Large intestine (tissue), 3 donors: ENCODE data around the gene ANKRD44. TPM values are rescaled to one million over a fixed set of nuclear protein-coding genes. Genes with fewer than 3 reads are reported as not detected.
"Not testable (repeated sequence)": the region's sequence is repeated elsewhere in the genome, so short reads cannot be mapped to it uniquely, and the experiment has no call there.

ENCODE experiments used
- DNase-seq, 2 donors: peaks; one replicate each; pipeline versions ENCODE4 v3.0.0 to v3.0.0-alpha.2; 2013
- H3K27ac ChIP-seq: one replicate; pipeline ENCODE4 v1.5.1; 2013; ENCODE audit warnings: low read length
- H3K27me3 ChIP-seq: 2 replicates; pipeline ENCODE4 v1.6.1; 2013; ENCODE audit warnings: low read length; ENCODE audit not compliant: control insufficient read depth, insufficient read depth
- H3K36me3 ChIP-seq: 2 replicates; pipeline ENCODE4 v1.6.1; 2013; ENCODE audit warnings: low read length; ENCODE audit not compliant: control insufficient read depth, insufficient read depth
- H3K4me1 ChIP-seq: one replicate; pipeline ENCODE4 v1.6.1; 2013; ENCODE audit warnings: low read length; ENCODE audit not compliant: control insufficient read depth, insufficient read depth
- H3K4me3 ChIP-seq: one replicate; pipeline ENCODE4 v1.5.1; 2013; ENCODE audit warnings: low read length
- H3K9me3 ChIP-seq: one replicate; pipeline ENCODE4 v1.6.1; 2013; ENCODE audit warnings: mild to moderate bottlenecking, low read depth, low read length, moderate library complexity; ENCODE audit not compliant: control insufficient read depth
- WGBS: methylation state at CpG from one replicate; pipeline ENCODE4 v1.1.5; 2013; ENCODE audit warnings: low lambda C conversion rate; ENCODE audit not compliant: insufficient coverage; 5-methylcytosine and 5-hydroxymethylcytosine counted together
- polyA plus RNA-seq: library from polyadenylated mRNA; unstranded; fragments of 120-200 nt; gene quantifications from one replicate; pipeline ENCODE4 v1.2.1, GENCODE V29; 2013

The ANKRD44 gene
- polyA plus RNA-seq, 1 donor, result 8.4 TPM

GRCh38 chr2:197293252-197294007 lies 17.1 kb downstream of the ANKRD44 start:
- DNase-seq, result no peak
- no peaks in the 10 kb centered on the region for H3K27me3 ChIP-seq
- no peaks in the 10 kb centered on the region for H3K4me1 ChIP-seq
- WGBS, result no CpG with 5 or more reads among the region's 5 CpGs
- H3K27ac ChIP-seq, result no peak overlapping the region
- no peaks in the 10 kb centered on the region for H3K36me3 ChIP-seq
- no peak overlapping the region for H3K4me3 ChIP-seq
- H3K9me3 ChIP-seq, result peaks cover 7% of the 10 kb centered on the region

GRCh38 chr2:197292619-197293018 lies 18.0 kb downstream of the ANKRD44 start:
- H3K9me3 ChIP-seq, result no peaks in the 10 kb centered on the region
- no peak for DNase-seq
- H3K36me3 ChIP-seq, result no peaks in the 10 kb centered on the region
- H3K4me1 ChIP-seq, result no peaks in the 10 kb centered on the region
- no peak overlapping the region for H3K4me3 ChIP-seq
- no peak overlapping the region for H3K27ac ChIP-seq
- no peaks in the 10 kb centered on the region for H3K27me3 ChIP-seq
- WGBS, result no CpG with 5 or more reads among the region's 2 CpGs

GRCh38 chr2:197287596-197287932 lies 23.0 kb downstream of the ANKRD44 start:
- not testable (repeated sequence) for H3K4me1 ChIP-seq, H3K4me3 ChIP-seq, H3K36me3 ChIP-seq, DNase-seq, H3K9me3 ChIP-seq, H3K27ac ChIP-seq, H3K27me3 ChIP-seq
- WGBS, result no CpG with 5 or more reads among the region's 7 CpGs

GRCh38 chr2:197286805-197287595 lies 23.6 kb downstream of the ANKRD44 start:
- Histone ChIP-seq H3K9me3 (no peaks in the 10 kb centered on the region), H3K36me3 (no peaks in the 10 kb centered on the region), H3K27me3 (no peaks in the 10 kb centered on the region), H3K4me1 (no peaks in the 10 kb centered on the region), H3K27ac (no peak overlapping the region), H3K4me3 (no peak overlapping the region)
- WGBS, result no CpG with 5 or more reads among the region's 8 CpGs
- DNase-seq, result no peak

GRCh38 chr2:197285361-197285760 lies 25.2 kb downstream of the ANKRD44 start:
- WGBS, result 100% methylated on average over 1 of the region's 3 CpGs
- DNase-seq, result no peak
- Histone ChIP-seq H3K4me1 (no peaks in the 10 kb centered on the region), H3K36me3 (no peaks in the 10 kb centered on the region), H3K4me3 (no peak overlapping the region), H3K27me3 (no peaks in the 10 kb centered on the region), H3K9me3 (no peaks in the 10 kb centered on the region), H3K27ac (no peak overlapping the region)

GRCh38 chr2:197284956-197285355 lies 25.6 kb downstream of the ANKRD44 start:
- H3K27me3 ChIP-seq, result no peaks in the 10 kb centered on the region
- no peak overlapping the region for H3K4me3 ChIP-seq
- no peaks in the 10 kb centered on the region for H3K36me3 ChIP-seq
- H3K4me1 ChIP-seq, result no peaks in the 10 kb centered on the region
- no peak for DNase-seq
- H3K27ac ChIP-seq, result no peak overlapping the region
- H3K9me3 ChIP-seq, result no peaks in the 10 kb centered on the region

GRCh38 chr2:197281421-197281820 lies 29.2 kb downstream of the ANKRD44 start:
- WGBS, result 83% methylated on average over 1 of the region's 2 CpGs
- Histone ChIP-seq H3K4me3 (no peak overlapping the region), H3K9me3 (no peaks in the 10 kb centered on the region), H3K27me3 (no peaks in the 10 kb centered on the region), H3K36me3 (no peaks in the 10 kb centered on the region), H3K27ac (no peak overlapping the region), H3K4me1 (no peaks in the 10 kb centered on the region)
- no peak for DNase-seq

- no peak overlapping the region for H3K27ac ChIP-seq
- no peak overlapping the region for H3K4me3 ChIP-seq
- H3K9me3 ChIP-seq, result no peaks in the 10 kb centered on the region
- WGBS, result 63% methylated on average over 2 of the region's 13 CpGs
- H3K4me1 ChIP-seq, result no peaks in the 10 kb centered on the region
- H3K36me3 ChIP-seq, result no peaks in the 10 kb centered on the region
- DNase-seq, result no peak
- no peaks in the 10 kb centered on the region for H3K27me3 ChIP-seq
Measured at GRCh38 chr2:197280015-197280702, 30.4 kb downstream of the ANKRD44 start.

- Histone ChIP-seq H3K36me3 (no peaks in the 10 kb centered on the region), H3K27me3 (no peaks in the 10 kb centered on the region), H3K9me3 (no peaks in the 10 kb centered on the region), H3K27ac (no peak overlapping the region), H3K4me1 (no peaks in the 10 kb centered on the region), H3K4me3 (no peak overlapping the region)
- WGBS, result 83% methylated on average over 3 of the region's 12 CpGs
- no peak for DNase-seq
Measured at GRCh38 chr2:197278799-197279763, 31.5 kb downstream of the ANKRD44 start.

- H3K4me3 ChIP-seq, result no peak overlapping the region
- H3K27me3 ChIP-seq, result no peaks in the 10 kb centered on the region
- H3K9me3 ChIP-seq, result no peaks in the 10 kb centered on the region
- no peaks in the 10 kb centered on the region for H3K4me1 ChIP-seq
- WGBS, result 40% methylated on average over 1 of the region's 5 CpGs
- no peaks in the 10 kb centered on the region for H3K36me3 ChIP-seq
- no peak for DNase-seq
- H3K27ac ChIP-seq, result no peak overlapping the region
Measured at GRCh38 chr2:197277794-197278193, 32.8 kb downstream of the ANKRD44 start.
